GM12878 (cell line): ENCODE data around the gene ZNF71.

Experiments used
- DPF2 ChIP-seq: fragments of 450-650 bp; IDR thresholded peaks from 2 replicates; pipeline ENCODE4 v1.6.1; 2017; ENCODE audit warnings: mild to moderate bottlenecking
- FOXK2 ChIP-seq: fragments of 450-650 bp; IDR thresholded peaks from 2 replicates; pipeline ENCODE4 v1.6.1; 2017; ENCODE audit warnings: mild to moderate bottlenecking, moderate library complexity
- GATAD2B ChIP-seq: fragments of 450-650 bp; conservative IDR thresholded peaks from 2 replicates; pipeline ENCODE4 v1.6.1; 2017; ENCODE audit warnings: low read depth, mild to moderate bottlenecking, moderate library complexity
- KDM1A ChIP-seq: fragments of 200-600 bp; sonication (generic); IDR thresholded peaks from 2 replicates; pipeline ENCODE4 v1.6.1; 2016; ENCODE audit warnings: borderline replicate concordance
- RCOR1 ChIP-seq: conservative IDR thresholded peaks from 2 replicates; pipeline ENCODE4 v1.6.1; 2012; ENCODE audit warnings: low read depth, low read length, improper control_type of control experiment
- RELA ChIP-seq: fragments of 450-650 bp; IDR thresholded peaks from 2 replicates; pipeline ENCODE4 v1.8.0; 2014; ENCODE audit warnings: borderline replicate concordance; ENCODE audit not compliant: partially characterized antibody
- TARDBP ChIP-seq: IDR thresholded peaks from 2 replicates; pipeline ENCODE4 v1.6.1; 2016; ENCODE audit warnings: borderline replicate concordance
- YY1 ChIP-seq: IDR thresholded peaks from 2 replicates; pipeline ENCODE4 v1.6.1; 2011; ENCODE audit warnings: low read depth, mild to moderate bottlenecking, low read length
- TF ChIP-seq, protein P1 (sequence below), 3 experiments: IDR thresholded peaks in 2 of 3; conservative IDR thresholded peaks in 1 of 3; 2 replicates each; pipeline ENCODE4 v1.5.1; 2011; ENCODE audit warnings: low read depth in 3 of 3, low read length in 3 of 3, mild to moderate bottlenecking in 3 of 3, control low read depth in 2 of 3, moderate library complexity in 2 of 3, inconsistent platforms in 1 of 3, mixed read lengths in 1 of 3; ENCODE audit not compliant: control insufficient read depth in 2 of 3, insufficient read depth in 1 of 3; ENCODE audit errors: extremely low read depth in 1 of 3
- TF ChIP-seq, protein P2 (sequence below): fragments of 450-650 bp; IDR thresholded peaks from 2 replicates; pipeline ENCODE4 v1.6.1; 2014; ENCODE audit warnings: mild to moderate bottlenecking
- TF ChIP-seq, protein P3 (sequence below): IDR thresholded peaks from 2 replicates; pipeline ENCODE4 v1.6.1; 2012; ENCODE audit warnings: low read depth, low read length, improper control_type of control experiment

DNA sequence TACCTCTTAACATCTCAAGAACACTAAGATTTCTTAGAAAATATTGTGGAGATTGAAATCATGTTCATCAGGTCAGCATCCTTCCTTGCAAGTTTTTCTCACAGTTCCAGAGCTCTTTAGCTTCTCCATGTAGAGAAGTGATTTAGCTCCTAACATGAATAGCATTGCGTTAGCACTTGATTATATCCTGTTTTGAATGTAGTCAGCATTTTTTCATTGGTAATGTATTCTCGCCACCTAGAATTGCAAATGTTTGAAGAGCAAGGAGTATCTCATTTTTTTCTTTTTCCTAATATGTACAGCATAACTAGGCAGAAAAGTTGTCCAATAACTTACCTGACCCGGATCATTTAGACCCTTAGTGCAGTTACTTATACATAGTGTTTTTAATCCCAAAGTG lies 21.2 kb upstream of the ZNF71 start:
- TF ChIP-seq, protein P1, sequence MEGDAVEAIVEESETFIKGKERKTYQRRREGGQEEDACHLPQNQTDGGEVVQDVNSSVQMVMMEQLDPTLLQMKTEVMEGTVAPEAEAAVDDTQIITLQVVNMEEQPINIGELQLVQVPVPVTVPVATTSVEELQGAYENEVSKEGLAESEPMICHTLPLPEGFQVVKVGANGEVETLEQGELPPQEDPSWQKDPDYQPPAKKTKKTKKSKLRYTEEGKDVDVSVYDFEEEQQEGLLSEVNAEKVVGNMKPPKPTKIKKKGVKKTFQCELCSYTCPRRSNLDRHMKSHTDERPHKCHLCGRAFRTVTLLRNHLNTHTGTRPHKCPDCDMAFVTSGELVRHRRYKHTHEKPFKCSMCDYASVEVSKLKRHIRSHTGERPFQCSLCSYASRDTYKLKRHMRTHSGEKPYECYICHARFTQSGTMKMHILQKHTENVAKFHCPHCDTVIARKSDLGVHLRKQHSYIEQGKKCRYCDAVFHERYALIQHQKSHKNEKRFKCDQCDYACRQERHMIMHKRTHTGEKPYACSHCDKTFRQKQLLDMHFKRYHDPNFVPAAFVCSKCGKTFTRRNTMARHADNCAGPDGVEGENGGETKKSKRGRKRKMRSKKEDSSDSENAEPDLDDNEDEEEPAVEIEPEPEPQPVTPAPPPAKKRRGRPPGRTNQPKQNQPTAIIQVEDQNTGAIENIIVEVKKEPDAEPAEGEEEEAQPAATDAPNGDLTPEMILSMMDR (IDR thresholded peaks at IDR 0.05 in 2 of 3, conservative IDR thresholded peaks at IDR 0.05 in 1 of 3; ENCODE audit: control insufficient read depth in 2 of 3, extremely low read depth in 1 of 3, insufficient read depth in 1 of 3, low read depth in 3 of 3, low read length in 3 of 3), result no peak
- TF ChIP-seq, protein P2, sequence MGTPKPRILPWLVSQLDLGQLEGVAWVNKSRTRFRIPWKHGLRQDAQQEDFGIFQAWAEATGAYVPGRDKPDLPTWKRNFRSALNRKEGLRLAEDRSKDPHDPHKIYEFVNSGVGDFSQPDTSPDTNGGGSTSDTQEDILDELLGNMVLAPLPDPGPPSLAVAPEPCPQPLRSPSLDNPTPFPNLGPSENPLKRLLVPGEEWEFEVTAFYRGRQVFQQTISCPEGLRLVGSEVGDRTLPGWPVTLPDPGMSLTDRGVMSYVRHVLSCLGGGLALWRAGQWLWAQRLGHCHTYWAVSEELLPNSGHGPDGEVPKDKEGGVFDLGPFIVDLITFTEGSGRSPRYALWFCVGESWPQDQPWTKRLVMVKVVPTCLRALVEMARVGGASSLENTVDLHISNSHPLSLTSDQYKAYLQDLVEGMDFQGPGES, result no peak
- TF ChIP-seq, protein P3, sequence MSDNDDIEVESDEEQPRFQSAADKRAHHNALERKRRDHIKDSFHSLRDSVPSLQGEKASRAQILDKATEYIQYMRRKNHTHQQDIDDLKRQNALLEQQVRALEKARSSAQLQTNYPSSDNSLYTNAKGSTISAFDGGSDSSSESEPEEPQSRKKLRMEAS, result no peak
- TF ChIP-seq RCOR1, result no peak
- no peak for TF ChIP-seq KDM1A
- TF ChIP-seq TARDBP, result no peak
- no peak for TF ChIP-seq GATAD2B
- TF ChIP-seq DPF2, result no peak
- TF ChIP-seq RELA, result no peak
- TF ChIP-seq FOXK2, result no peak
- TF ChIP-seq YY1, result no peak
